Epidermal melanocyte (primary cell): Measurements from ENCODE around the gene HBM.
"Not testable (repeated sequence)": the region's sequence is repeated elsewhere in the genome, so short reads cannot be mapped to it uniquely, and the experiment has no call there.

ENCODE experiments used
- DNase-seq: peaks from one replicate; pipeline ENCODE4 v3.0.0; 2011; ENCODE audit warnings: low spot score; ENCODE audit not compliant: insufficient read length

HBM gene

GRCh38 chr16:144797-145252 is 21.0 kb upstream of the HBM start:
- no peak for DNase-seq

DNA sequence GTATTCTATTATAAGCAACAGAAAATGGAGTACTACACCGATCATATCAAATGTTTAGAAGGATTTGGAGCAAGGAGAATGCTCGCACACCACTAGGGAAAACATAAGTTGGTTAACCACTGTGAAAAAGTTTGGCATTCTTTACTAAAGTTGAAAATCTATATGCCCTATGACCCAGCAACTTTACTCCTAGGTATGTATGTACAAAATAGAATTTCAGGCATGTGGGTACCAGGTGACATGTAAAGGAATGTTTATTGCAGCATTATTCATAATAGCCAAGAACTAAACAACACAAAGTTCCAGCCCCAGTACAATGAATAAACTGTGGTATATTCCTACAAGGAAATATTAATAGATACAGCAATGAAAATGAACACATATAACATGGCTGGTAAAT is 19.1 kb upstream of the HBM start:
- no peak for DNase-seq

DNA sequence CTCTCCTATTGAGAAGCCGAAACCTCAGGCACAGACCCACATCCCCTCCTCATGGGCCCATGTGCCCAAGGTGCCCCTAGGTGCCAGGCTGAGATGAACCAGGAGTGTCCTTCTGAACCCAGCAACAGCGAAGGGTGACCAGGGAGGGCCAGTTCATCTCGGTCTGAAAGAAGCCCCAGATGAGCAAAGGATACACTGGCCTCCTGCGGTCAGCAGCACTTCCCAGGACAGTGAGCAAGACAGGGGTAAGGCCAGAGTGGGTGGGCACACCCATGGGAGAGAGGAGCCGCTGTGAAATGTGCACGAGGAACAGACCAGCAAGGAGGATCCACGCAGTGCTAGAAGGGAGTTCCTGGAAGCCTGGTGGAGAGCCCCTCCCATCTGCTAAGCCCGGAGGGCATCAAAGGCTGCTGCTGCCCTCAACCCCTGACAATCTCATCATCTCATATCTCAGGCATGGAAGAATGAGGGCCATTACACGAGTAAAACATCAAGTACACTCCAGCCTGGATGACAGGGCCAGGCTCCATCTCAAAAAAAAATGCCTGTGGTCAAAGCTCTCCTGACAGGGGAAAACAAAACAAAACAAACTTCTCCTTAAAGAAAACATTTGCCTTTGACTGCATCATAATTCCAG is 16.6 kb upstream of the HBM start:
- no peak for DNase-seq

DNA sequence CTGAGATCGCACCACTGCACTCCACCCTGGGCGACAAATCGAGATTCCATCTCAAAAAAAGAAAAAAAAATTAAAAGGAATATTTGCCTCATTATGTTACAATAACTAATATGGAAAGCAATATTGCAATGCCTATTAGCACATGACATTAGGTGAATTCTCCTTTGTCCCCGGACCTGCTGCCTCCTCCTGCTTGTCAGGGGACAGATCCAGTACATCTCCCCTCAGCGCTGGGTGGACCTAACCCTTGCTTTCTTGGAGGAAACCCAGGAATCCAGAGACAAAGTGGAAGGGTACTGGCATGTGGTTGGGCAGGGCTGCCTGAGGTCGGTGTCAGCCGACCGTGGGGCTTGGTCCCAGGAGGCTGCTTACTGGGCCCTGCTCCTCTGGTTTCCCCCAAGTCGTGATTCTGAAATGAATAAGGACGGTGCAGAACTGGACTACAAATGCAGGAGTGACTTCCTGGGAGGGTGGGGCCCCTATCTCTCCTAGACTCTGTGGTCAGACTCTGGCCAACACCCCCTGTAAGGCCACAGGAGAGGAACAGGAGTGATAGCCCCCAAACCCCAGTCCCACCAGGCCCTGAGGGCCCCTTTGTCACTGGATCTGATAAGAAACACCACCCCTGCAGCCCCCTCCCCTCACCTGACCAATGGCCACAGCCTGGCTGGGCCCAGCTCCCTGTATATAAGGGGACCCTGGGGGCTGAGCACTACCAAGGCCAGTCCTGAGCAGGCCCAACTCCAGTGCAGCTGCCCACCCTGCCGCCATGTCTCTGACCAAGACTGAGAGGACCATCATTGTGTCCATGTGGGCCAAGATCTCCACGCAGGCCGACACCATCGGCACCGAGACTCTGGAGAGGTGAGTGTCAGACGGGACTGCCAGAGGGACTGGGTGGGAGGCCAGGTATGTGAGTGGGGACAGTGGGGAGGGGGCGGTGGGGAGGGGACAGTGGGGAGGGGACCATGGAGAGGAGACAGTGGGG is 13.3 kb upstream of the HBM start, which contains the start of gene HBZ:
TSS of gene HBZ (plus strand) at position 504 of the 988 bp plus-strand sequence. CDS start at position 770, 266 bp downstream.
- no peak for DNase-seq

GRCh38 chr16:153129-153521 is 12.7 kb upstream of the HBM start:
- DNase-seq, result not testable (repeated sequence)

DNA sequence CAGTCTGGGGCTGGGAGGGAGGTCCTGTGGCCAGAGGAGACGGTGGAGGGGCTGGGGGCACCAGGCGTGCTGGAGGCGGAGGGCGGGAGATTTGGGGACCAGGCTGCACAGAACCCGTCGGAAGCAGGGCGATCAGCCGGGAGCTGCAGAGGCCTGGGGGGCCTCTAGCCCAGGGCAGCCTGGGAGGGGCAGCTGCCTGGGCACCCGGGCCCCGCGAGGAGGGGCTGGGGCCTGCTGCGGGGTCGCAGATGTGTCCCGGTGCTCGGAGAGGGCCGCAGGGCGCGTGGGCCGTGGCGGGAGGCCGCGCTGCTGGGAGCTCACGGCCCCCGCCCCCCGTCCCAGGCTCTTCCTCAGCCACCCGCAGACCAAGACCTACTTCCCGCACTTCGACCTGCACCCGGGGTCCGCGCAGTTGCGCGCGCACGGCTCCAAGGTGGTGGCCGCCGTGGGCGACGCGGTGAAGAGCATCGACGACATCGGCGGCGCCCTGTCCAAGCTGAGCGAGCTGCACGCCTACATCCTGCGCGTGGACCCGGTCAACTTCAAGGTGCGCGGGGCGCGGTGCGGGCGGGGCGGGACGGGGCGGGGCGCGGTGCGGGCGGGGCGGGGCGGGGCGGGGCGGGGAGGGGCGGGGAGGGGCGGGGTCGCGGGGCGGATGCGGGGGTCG is 12.1 kb upstream of the HBM start:
- not testable (repeated sequence) for DNase-seq

DNA sequence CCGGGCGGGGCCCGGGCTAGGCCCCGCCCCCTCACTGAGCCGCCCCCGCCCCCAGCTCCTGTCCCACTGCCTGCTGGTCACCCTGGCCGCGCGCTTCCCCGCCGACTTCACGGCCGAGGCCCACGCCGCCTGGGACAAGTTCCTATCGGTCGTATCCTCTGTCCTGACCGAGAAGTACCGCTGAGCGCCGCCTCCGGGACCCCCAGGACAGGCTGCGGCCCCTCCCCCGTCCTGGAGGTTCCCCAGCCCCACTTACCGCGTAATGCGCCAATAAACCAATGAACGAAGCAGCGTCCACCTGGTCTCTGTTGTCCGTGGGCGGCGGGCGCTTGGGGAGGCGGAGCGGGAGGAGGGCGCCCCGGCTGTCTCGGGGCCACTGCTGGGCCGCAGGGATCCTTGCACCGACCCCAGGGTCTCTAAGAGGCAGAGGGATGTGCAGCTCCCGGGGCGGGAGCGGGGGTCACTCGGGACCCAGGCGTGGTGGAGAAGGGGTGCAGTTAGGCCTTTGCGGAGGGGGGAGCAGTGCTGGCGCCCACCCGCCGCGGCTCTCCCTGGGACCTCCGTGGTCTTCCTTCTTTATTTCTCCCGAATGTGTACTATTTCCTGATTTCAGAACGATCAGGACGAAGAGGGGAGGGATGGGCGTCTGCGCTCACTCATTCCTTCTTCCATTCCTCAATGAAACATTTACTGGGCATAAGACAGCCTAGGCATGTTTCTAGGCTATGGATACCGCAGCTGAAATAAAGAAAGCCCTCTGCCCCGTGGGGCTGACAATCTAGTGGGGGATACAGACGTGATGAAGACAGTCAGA is 11.4 kb upstream of the HBM start:
- no peak for DNase-seq

GRCh38 chr16:155031-155398 is 10.8 kb upstream of the HBM start:
- no peak for DNase-seq

- no peak for DNase-seq
Observed at GRCh38 chr16:159136-159849, 6.5 kb upstream of the HBM start.

GRCh38 chr16:160242-160641 is 5.5 kb upstream of the HBM start:
- DNase-seq, result not testable (repeated sequence)

GRCh38 chr16:160691-161190 is 5.0 kb upstream of the HBM start:
- no peak for DNase-seq

DNA sequence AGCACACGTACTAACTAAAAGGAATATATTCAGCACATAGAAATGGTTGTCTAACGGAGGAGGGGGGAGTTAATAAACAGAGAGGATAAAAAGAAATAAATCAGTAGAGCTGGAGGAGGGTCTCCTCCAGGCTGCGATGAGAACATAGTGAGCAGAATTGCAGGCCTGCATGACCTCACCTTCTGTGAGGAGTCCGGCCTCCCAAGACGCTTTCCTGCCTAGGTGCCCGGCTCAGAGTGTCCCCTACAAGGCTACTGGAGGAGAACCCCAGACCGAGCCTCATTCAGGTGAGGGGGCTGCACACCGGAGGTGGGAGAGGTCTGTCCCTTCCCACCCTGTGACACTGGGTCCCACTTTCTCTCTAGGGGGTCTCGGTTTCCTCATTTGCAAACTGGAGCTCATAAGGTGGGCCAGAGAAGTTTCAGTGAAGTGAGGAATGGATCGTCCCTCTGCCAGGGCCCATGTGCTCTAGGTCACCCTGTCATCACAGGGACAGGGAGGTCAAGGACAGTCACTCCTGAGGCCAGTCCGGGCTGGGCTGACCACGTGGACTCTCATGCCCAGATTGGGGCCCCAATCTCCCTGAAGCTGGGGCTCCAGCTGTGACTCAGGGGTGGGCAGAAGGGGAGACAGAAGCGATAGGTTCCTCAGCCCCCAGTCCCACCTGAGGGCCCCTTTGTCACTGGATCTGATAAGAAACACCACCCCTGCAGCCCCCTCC is 3.3 kb upstream of the HBM start:
- DNase-seq, result no peak

- DNase-seq, result not testable (repeated sequence)
Observed at GRCh38 chr16:163139-163538, 2.6 kb upstream of the HBM start.

- DNase-seq, result not testable (repeated sequence)
Observed at GRCh38 chr16:163696-164095, 2.1 kb upstream of the HBM start.

- not testable (repeated sequence) for DNase-seq
Observed at GRCh38 chr16:164134-164823, 1.5 kb upstream of the HBM start.

GRCh38 chr16:164827-165538 is 795 bp upstream of the HBM start:
- no peak for DNase-seq

DNA sequence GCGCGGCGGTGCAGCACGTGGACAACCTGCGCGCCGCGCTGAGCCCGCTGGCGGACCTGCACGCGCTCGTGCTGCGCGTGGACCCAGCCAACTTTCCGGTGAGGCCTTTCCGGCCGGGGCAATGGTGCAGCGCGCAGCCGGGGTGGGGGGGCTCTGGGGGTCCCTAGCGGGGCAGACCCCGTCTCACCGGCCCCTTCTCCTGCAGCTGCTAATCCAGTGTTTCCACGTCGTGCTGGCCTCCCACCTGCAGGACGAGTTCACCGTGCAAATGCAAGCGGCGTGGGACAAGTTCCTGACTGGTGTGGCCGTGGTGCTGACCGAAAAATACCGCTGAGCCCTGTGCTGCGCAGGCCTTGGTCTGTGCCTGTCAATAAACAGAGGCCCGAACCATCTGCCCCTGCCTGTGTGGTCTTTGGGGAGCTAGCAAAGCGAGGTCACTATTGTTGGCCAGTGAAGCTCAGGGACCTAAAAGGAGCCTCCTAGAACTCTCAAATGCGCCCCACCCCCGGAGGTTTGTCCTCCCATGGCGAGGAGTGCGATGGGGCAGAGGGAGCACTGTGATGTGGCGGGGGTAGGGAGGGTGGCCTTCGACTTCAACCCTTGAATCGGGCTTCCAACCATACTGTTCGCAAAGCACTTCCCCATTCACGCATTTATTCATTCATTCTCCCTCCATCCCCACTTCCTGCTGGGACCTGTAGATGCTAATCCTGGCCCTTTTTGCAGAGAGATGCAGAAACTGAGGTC is 770 bp downstream of the HBM start:
- DNase-seq, result no peak
